G401.6 (cell line): ENCODE data around the gene TNNI2.

ENCODE experiments used
- FAIRE-seq: peaks from 2 replicates; lab custom pipeline; 2012; peaks lifted over from hg19 to GRCh38; lab: Jason Lieb, UNC

The TNNI2 gene

GRCh38 chr11:1834779-1835670 lies 3.8 kb upstream of the TNNI2 start, which contains the start of gene SYT8:
SYT8 (plus strand) TSS chr11:1834990; CDS start chr11:1835106, 116 bp downstream.
- FAIRE-seq, result no peak

GRCh38 chr11:1835671-1836010 lies 3.1 kb upstream of the TNNI2 start:
- FAIRE-seq, result no peak

GRCh38 chr11:1836011-1836945 lies 2.5 kb upstream of the TNNI2 start:
- no peak for FAIRE-seq

GRCh38 chr11:1837171-1838076 lies 1.4 kb upstream of the TNNI2 start:
- no peak for FAIRE-seq

- FAIRE-seq, result no peak
Observed at GRCh38 chr11:1838077-1838425, 730 bp upstream of the TNNI2 start.

GRCh38 chr11:1839204-1839923 lies 583 bp downstream of the TNNI2 start:
- FAIRE-seq, result no peak

GRCh38 chr11:1839924-1840779 lies 1.4 kb downstream of the TNNI2 start:
- no peak for FAIRE-seq

- no peak for FAIRE-seq
Observed at GRCh38 chr11:1840780-1841480, 2.1 kb downstream of the TNNI2 start.

- no peak for FAIRE-seq
Observed at GRCh38 chr11:1841511-1842148, 2.8 kb downstream of the TNNI2 start.

- no peak for FAIRE-seq
Observed at GRCh38 chr11:1842149-1843097, 3.6 kb downstream of the TNNI2 start.

GRCh38 chr11:1843098-1843473 lies 4.3 kb downstream of the TNNI2 start:
- FAIRE-seq, result no peak

GRCh38 chr11:1843796-1844195 lies 5.0 kb downstream of the TNNI2 start:
- no peak for FAIRE-seq

- FAIRE-seq, result no peak
Observed at GRCh38 chr11:1844221-1845094, 5.7 kb downstream of the TNNI2 start.

- no peak for FAIRE-seq
Observed at GRCh38 chr11:1845095-1845429, 6.3 kb downstream of the TNNI2 start.

- FAIRE-seq, result no peak
Observed at GRCh38 chr11:1845561-1846452, 7.0 kb downstream of the TNNI2 start.

GRCh38 chr11:1846453-1846932 lies 7.7 kb downstream of the TNNI2 start:
- no peak for FAIRE-seq
